HL-60 (cell line): ENCODE data around the gene PHF21A.

Experiments used
- CTCF ChIP-seq: IDR thresholded peaks from one replicate; pipeline ENCODE4 v1.5.1; 2011; ENCODE audit warnings: low read length, control low read depth, inconsistent platforms; ENCODE audit not compliant: insufficient read depth
- REST ChIP-seq: IDR thresholded peaks from 2 replicates; pipeline ENCODE4 v1.6.1; 2012; ENCODE audit warnings: low read depth; ENCODE audit not compliant: insufficient replicate concordance

GRCh38 chr11:46121724-46122477 lies 647 bp upstream of the PHF21A start:
- TF ChIP-seq CTCF (no peak), REST (no peak)
